ENCODE measurements around the gene CT47C1. TPM values are rescaled to one million over a fixed set of nuclear protein-coding genes. Genes with fewer than 3 reads are reported as not detected.

CT47C1 gene
- total RNA-seq, 1 experiment from 2014 or later: not detected

- no peaks in the 10 kb centered on the region for H3K79me1 ChIP-seq (ENCODE audit: insufficient read depth, low read depth, low read length, poor library complexity, severe bottlenecking)
- WGBS (ENCODE audit: extremely low coverage, insufficient read length, low lambda C conversion rate): no CpG with 5 or more reads among the region's 1 CpG
- H3K23ac ChIP-seq (ENCODE audit: insufficient read length, low read depth, low read length): no peak overlapping the region
- TF ChIP-seq CTCF (conservative IDR thresholded peaks at IDR 0.05): no peak
- H4K20me1 ChIP-seq (ENCODE audit: control insufficient read depth, insufficient read depth, insufficient read length): no peaks in the 10 kb centered on the region
- no peak overlapping the region for H3K9ac ChIP-seq (ENCODE audit: extremely low read depth, insufficient read length, low read length)
- Mint-ChIP-seq H3K4me3 (no peak overlapping the region), H3K27me3 (ENCODE audit: low read depth) (peaks cover 19% of the 10 kb centered on the region), H3K36me3 (ENCODE audit: insufficient read depth in 1 of 3, low read depth in 3 of 3) (no peaks in the 10 kb centered on the region; a peak in 2 of 7 replicates), H3K9me3 (peaks cover 50 to 56% of the 10 kb centered on the region in 2 experiments), H3K4me1 (peaks cover 10 to 21% of the 10 kb centered on the region in 2 experiments), H3K27ac (no peak overlapping the region)
- no peak overlapping the region for H2BK12ac ChIP-seq (ENCODE audit: insufficient read length, low read depth, low read length)
- H3K23me2 ChIP-seq (ENCODE audit: insufficient read length, low read depth, low read length, poor library complexity, severe bottlenecking): no peaks in the 10 kb centered on the region
- no peak overlapping the region for H3K4me2 ChIP-seq (ENCODE audit: insufficient read depth, insufficient read length, low read length)
- no peak overlapping the region for H2BK120ac ChIP-seq (ENCODE audit: low read depth, low read length, poor library complexity, severe bottlenecking)
- no peak overlapping the region for H3K56ac ChIP-seq (ENCODE audit: insufficient read length, low read depth, low read length)
- H2BK15ac ChIP-seq (ENCODE audit: low read depth, low read length): no peak overlapping the region
- no peak overlapping the region for H2BK20ac ChIP-seq (ENCODE audit: low read depth, low read length, poor library complexity, severe bottlenecking)
- H3K4me1 ChIP-seq (ENCODE audit: insufficient read depth, low read length): no peaks in the 10 kb centered on the region
- H3K27ac ChIP-seq (ENCODE audit: insufficient read length, low read depth, low read length): no peak overlapping the region
- H3K9me3 ChIP-seq (ENCODE audit: control insufficient read depth, low read depth, low read length): peaks cover 69% of the 10 kb centered on the region
- H2BK5ac ChIP-seq (ENCODE audit: insufficient read length, low read length): no peak overlapping the region
- no peak overlapping the region for H4K5ac ChIP-seq (ENCODE audit: insufficient read length, low read depth, low read length)
- H4K91ac ChIP-seq (ENCODE audit: insufficient read length, low read depth, low read length): no peak overlapping the region
- H2AK5ac ChIP-seq (ENCODE audit: insufficient read length, low read length): no peak overlapping the region
- H3K14ac ChIP-seq (ENCODE audit: insufficient read depth, low read length): no peak overlapping the region
- no peaks in the 10 kb centered on the region for H3K79me2 ChIP-seq (ENCODE audit: insufficient read depth, low read length)
- no peak overlapping the region for H3K4ac ChIP-seq (ENCODE audit: low read depth, low read length)
- DNase-seq: no peak
- no peaks in the 10 kb centered on the region for H3K27me3 ChIP-seq (ENCODE audit: insufficient read depth, low read length)
- H3K18ac ChIP-seq (ENCODE audit: insufficient read length, low read depth, low read length): no peak overlapping the region
- no peak overlapping the region for H2AFZ ChIP-seq (ENCODE audit: low read length)
- H3T11ph ChIP-seq (ENCODE audit: low read length): no peak overlapping the region
- no peak overlapping the region for H4K8ac ChIP-seq (replicated peaks; ENCODE audit: insufficient read length, low read depth, low read length)
Measured at GRCh38 chrX:119089619-119090018, 16.8 kb downstream of the CT47C1 start.
